Thyroid gland (tissue), 4 donors: ENCODE data around the gene AKR1C2.
"Not testable (repeated sequence)": the region's sequence is repeated elsewhere in the genome, so short reads cannot be mapped to it uniquely, and the experiment has no call there.

Experiments used
- POLR2A ChIP-seq, 2 donors: fragments of 450-650 bp; IDR thresholded peaks; one replicate each; pipeline ENCODE4 v1.6.1; 2017; ENCODE audit warnings: antibody characterized with exemption in 2 of 2, mild to moderate bottlenecking in 2 of 2, moderate library complexity in 1 of 2
- TF ChIP-seq, protein P1 (sequence below), 6 experiments: fragments of 200-600 bp in 3 of 6; fragments of 450-650 bp in 3 of 6; sonication (generic) in 3 of 6; IDR thresholded peaks; one replicate each; pipeline ENCODE4 v1.5.1; 2016 to 2019; ENCODE audit warnings: antibody characterized with exemption in 6 of 6, mild to moderate bottlenecking in 2 of 6, inconsistent platforms in 1 of 6, moderate library complexity in 1 of 6

DNA sequence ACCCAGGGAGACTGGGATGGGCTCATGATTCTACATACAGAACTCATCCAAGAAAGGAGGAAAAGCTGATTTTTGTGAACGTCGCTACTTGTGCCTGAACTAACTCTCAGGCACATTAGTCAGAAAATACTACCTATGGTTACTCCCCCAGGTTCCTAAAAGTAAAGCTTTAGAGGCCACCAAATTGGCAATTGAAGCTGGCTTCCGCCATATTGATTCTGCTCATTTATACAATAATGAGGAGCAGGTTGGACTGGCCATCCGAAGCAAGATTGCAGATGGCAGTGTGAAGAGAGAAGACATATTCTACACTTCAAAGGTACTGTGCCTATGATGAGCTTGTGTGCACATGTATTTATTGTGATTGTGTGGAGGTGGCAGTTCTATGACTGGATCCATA lies 37.9 kb downstream of the AKR1C2 start:
- not testable (repeated sequence) for TF ChIP-seq POLR2A (IDR thresholded peaks at IDR 0.05)
- TF ChIP-seq, protein P1, sequence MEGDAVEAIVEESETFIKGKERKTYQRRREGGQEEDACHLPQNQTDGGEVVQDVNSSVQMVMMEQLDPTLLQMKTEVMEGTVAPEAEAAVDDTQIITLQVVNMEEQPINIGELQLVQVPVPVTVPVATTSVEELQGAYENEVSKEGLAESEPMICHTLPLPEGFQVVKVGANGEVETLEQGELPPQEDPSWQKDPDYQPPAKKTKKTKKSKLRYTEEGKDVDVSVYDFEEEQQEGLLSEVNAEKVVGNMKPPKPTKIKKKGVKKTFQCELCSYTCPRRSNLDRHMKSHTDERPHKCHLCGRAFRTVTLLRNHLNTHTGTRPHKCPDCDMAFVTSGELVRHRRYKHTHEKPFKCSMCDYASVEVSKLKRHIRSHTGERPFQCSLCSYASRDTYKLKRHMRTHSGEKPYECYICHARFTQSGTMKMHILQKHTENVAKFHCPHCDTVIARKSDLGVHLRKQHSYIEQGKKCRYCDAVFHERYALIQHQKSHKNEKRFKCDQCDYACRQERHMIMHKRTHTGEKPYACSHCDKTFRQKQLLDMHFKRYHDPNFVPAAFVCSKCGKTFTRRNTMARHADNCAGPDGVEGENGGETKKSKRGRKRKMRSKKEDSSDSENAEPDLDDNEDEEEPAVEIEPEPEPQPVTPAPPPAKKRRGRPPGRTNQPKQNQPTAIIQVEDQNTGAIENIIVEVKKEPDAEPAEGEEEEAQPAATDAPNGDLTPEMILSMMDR (IDR thresholded peaks at IDR 0.05): not testable (repeated sequence)
